Cardiac muscle cell (in vitro differentiated cells and primary cell): ENCODE measurements around the gene PTPRM. TPM values are rescaled to one million over a fixed set of nuclear protein-coding genes. Genes with fewer than 3 reads are reported as not detected.

ENCODE experiments used
- DNase-seq, 2 donors: peaks; one replicate each; pipeline versions ENCODE4 v3.0.0 to v3.0.0-alpha.2; 2010 to 2017; ENCODE audit warnings: low read depth in 1 of 2, low spot score in 1 of 2
- H3K27ac ChIP-seq: fragments of 200-600 bp; sonication (generic); 2 replicates; pipeline ENCODE4 v1.5.1; 2016
- H3K27me3 ChIP-seq: fragments of 200-600 bp; sonication (generic); 2 replicates; pipeline ENCODE4 v1.6.0; 2016; ENCODE audit warnings: control low read depth
- H3K36me3 ChIP-seq: fragments of 200-600 bp; sonication (generic); 2 replicates; pipeline ENCODE4 v1.5.1; 2016; ENCODE audit warnings: control low read depth
- H3K4me1 ChIP-seq: fragments of 200-600 bp; sonication (generic); 2 replicates; pipeline ENCODE4 v1.8.1; 2017; ENCODE audit warnings: low read depth, mild to moderate bottlenecking, mixed run types
- H3K4me3 ChIP-seq: fragments of 200-600 bp; sonication (generic); 2 replicates; pipeline ENCODE4 v1.5.1; 2016; ENCODE audit warnings: mild to moderate bottlenecking
- H3K9me3 ChIP-seq: fragments of 200-600 bp; sonication (generic); 2 replicates; pipeline ENCODE4 v1.5.1; 2017; ENCODE audit warnings: low read depth, mild to moderate bottlenecking, control low read depth
- CTCF ChIP-seq: IDR thresholded peaks from 2 replicates; pipeline ENCODE4 v1.5.1; 2012; ENCODE audit warnings: low read depth, mild to moderate bottlenecking, low read length
- polyA plus RNA-seq: library from polyadenylated mRNA; unstranded; fragments of >200 nt; fragmentation: Nextera tagmentation; extraction: Ambion mirVana; gene quantifications from 2 replicates; pipeline ENCODE4 v1.2.1, GENCODE V29; 2016
- total RNA-seq: library from RNA; depleted of rRNA; stranded (reverse); fragments of >200 nt; gene quantifications from 2 replicates; pipeline ENCODE4 v1.2.3, GENCODE V29; 2016

The PTPRM gene
- total and polyA plus RNA-seq, 2 experiments from 2014 or later = 26.5 to 48.8 TPM

GRCh38 chr18:7576077-7576476 is 9.0 kb downstream of the PTPRM start:
- TF ChIP-seq CTCF = no peak
- Histone ChIP-seq H3K9me3 (no peaks in the 10 kb centered on the region), H3K36me3 (no peaks in the 10 kb centered on the region), H3K4me1 (peaks cover 11% of the 10 kb centered on the region), H3K4me3 (no peak overlapping the region), H3K27me3 (no peaks in the 10 kb centered on the region), H3K27ac (no peak overlapping the region)
- no peak for DNase-seq

GRCh38 chr18:7576685-7577084 is 9.6 kb downstream of the PTPRM start:
- H3K36me3 ChIP-seq = no peaks in the 10 kb centered on the region
- no peak for TF ChIP-seq CTCF
- no peak overlapping the region for H3K27ac ChIP-seq
- H3K9me3 ChIP-seq = no peaks in the 10 kb centered on the region
- peaks cover 11% of the 10 kb centered on the region for H3K4me1 ChIP-seq
- no peak for DNase-seq
- no peak overlapping the region for H3K4me3 ChIP-seq
- H3K27me3 ChIP-seq = no peaks in the 10 kb centered on the region

GRCh38 chr18:7577706-7578105 is 10.6 kb downstream of the PTPRM start:
- no peaks in the 10 kb centered on the region for H3K36me3 ChIP-seq
- no peak for TF ChIP-seq CTCF
- no peak overlapping the region for H3K27ac ChIP-seq
- no peaks in the 10 kb centered on the region for H3K9me3 ChIP-seq
- no peaks in the 10 kb centered on the region for H3K27me3 ChIP-seq
- no peak overlapping the region for H3K4me3 ChIP-seq
- DNase-seq = peak; percentile 56 to 62
- peaks cover 11% of the 10 kb centered on the region for H3K4me1 ChIP-seq

- Histone ChIP-seq H3K4me3 (no peak overlapping the region), H3K4me1 (peaks cover 11% of the 10 kb centered on the region), H3K9me3 (no peaks in the 10 kb centered on the region), H3K27me3 (no peaks in the 10 kb centered on the region), H3K27ac (no peak overlapping the region), H3K36me3 (no peaks in the 10 kb centered on the region)
- DNase-seq = no peak
- TF ChIP-seq CTCF = no peak
Observed at GRCh38 chr18:7579176-7579917, 12.2 kb downstream of the PTPRM start.

GRCh38 chr18:7579918-7580542 is 12.9 kb downstream of the PTPRM start:
- TF ChIP-seq CTCF = no peak
- Histone ChIP-seq H3K4me1 (peaks cover 11% of the 10 kb centered on the region), H3K4me3 (no peak overlapping the region), H3K36me3 (no peaks in the 10 kb centered on the region), H3K27me3 (no peaks in the 10 kb centered on the region), H3K27ac (no peak overlapping the region), H3K9me3 (no peaks in the 10 kb centered on the region)
- DNase-seq = peak in 1 of 2 donors; percentile 85
